IMR-90 (cell line): ENCODE results near the gene DLD. TPM values are rescaled to one million over a fixed set of nuclear protein-coding genes. Genes with fewer than 3 reads are reported as not detected.

Source experiments
- ATAC-seq: fragments of 200-7000 bp; cut with Tn5 transposase; 2 replicates; pipeline ENCODE4 v1.9.1; 2020; ENCODE audit warnings: low read depth, mild to moderate bottlenecking, moderate library complexity
- BruUV-seq: library from RNA; stranded (reverse); fragments of 400-500 nt; replicated peaks from 2 replicates; lab custom pipeline; 2021; lab: Mats Ljungman, UMichigan
- CTCF ChIA-PET: fragments of 300-600 bp; formaldehyde crosslinking; extraction: SDS; loops from one replicate; lab custom pipeline; 2021; ENCODE audit warnings: antibody characterized with exemption; lab: Yijun Ruan, JAX
- POLR2A ChIA-PET: fragments of 300-600 bp; sonication (Branson Sonifier 250); formaldehyde crosslinking; loops from one replicate; lab custom pipeline; 2022; ENCODE audit warnings: antibody characterized with exemption; ENCODE audit not compliant: unreplicated experiment; lab: Charles Lee
- DNase-seq: peaks from one replicate; pipeline ENCODE4 v3.0.0; 2013
- H2AFZ ChIP-seq: replicated peaks from 2 replicates; pipeline ENCODE3; 2013; ENCODE audit warnings: low read length, mild to moderate bottlenecking; ENCODE audit not compliant: poor library complexity
- H2AK5ac ChIP-seq: 2 replicates; pipeline ENCODE4 v1.6.1; 2013; ENCODE audit warnings: low read depth, low read length, inconsistent platforms
- H2AK9ac ChIP-seq: replicated peaks from 2 replicates; pipeline ENCODE3; 2013; ENCODE audit warnings: mild to moderate bottlenecking, low read depth, low read length, moderate library complexity; ENCODE audit not compliant: poor library complexity
- H2BK120ac ChIP-seq: 2 replicates; pipeline ENCODE4 v1.6.1; 2013; ENCODE audit warnings: low read depth, low read length, inconsistent platforms
- H2BK15ac ChIP-seq: 3 replicates; pipeline ENCODE4 v1.6.1; 2013; ENCODE audit warnings: low read depth, low read length, inconsistent platforms
- H2BK20ac ChIP-seq: 2 replicates; pipeline ENCODE4 v1.6.1; 2013; ENCODE audit warnings: low read depth, mild to moderate bottlenecking, inconsistent platforms, low read length, moderate library complexity
- H2BK5ac ChIP-seq: 2 replicates; pipeline ENCODE4 v1.6.1; 2013; ENCODE audit warnings: mild to moderate bottlenecking, low read depth, low read length, inconsistent platforms; ENCODE audit not compliant: poor library complexity, severe bottlenecking
- H3K14ac ChIP-seq: replicated peaks from 2 replicates; pipeline ENCODE4 v1.6.1; 2013; ENCODE audit warnings: low read depth, low read length, inconsistent platforms
- H3K18ac ChIP-seq: 2 replicates; pipeline ENCODE4 v1.6.1; 2013; ENCODE audit warnings: low read depth, low read length, control low read depth
- H3K23ac ChIP-seq: 2 replicates; pipeline ENCODE4 v1.6.1; 2013; ENCODE audit warnings: low read depth, low read length, inconsistent platforms
- H3K27ac ChIP-seq: 2 replicates; pipeline ENCODE4 v1.5.1; 2013; ENCODE audit warnings: mild to moderate bottlenecking, control low read depth, low read length; ENCODE audit not compliant: insufficient read depth
- H3K27me3 ChIP-seq: 2 replicates; pipeline ENCODE4 v1.6.1; 2013; ENCODE audit warnings: low read length; ENCODE audit not compliant: control insufficient read depth, insufficient read depth
- H3K36me3 ChIP-seq: 2 replicates; pipeline ENCODE4 v1.6.1; 2013; ENCODE audit warnings: low read length, mixed read lengths; ENCODE audit not compliant: control insufficient read depth, insufficient read depth
- H3K4ac ChIP-seq: 2 replicates; pipeline ENCODE4 v1.6.1; 2013; ENCODE audit warnings: low read depth, low read length, inconsistent platforms
- H3K4me1 ChIP-seq: 2 replicates; pipeline ENCODE4 v1.6.1; 2013; ENCODE audit warnings: low read length, mixed read lengths; ENCODE audit not compliant: control insufficient read depth, insufficient read depth
- H3K4me2 ChIP-seq: 2 replicates; pipeline ENCODE4 v1.6.1; 2013; ENCODE audit warnings: low read depth, mild to moderate bottlenecking, control low read depth, low read length, moderate library complexity
- H3K4me3 ChIP-seq: 2 replicates; pipeline ENCODE4 v1.5.1; 2013; ENCODE audit warnings: low read depth, mild to moderate bottlenecking, control low read depth, low read length, moderate library complexity; ENCODE audit not compliant: insufficient read depth
- H3K56ac ChIP-seq: 2 replicates; pipeline ENCODE4 v1.6.1; 2013; ENCODE audit warnings: low read length, inconsistent platforms; ENCODE audit not compliant: insufficient read depth; ENCODE audit errors: extremely low read depth
- H3K79me1 ChIP-seq, 2 experiments: 2 replicates each; pipeline ENCODE4 v1.6.1; 2013; ENCODE audit warnings: low read length in 2 of 2, inconsistent platforms in 1 of 2, low read depth in 1 of 2
- H3K9ac ChIP-seq: 2 replicates; pipeline ENCODE4 v1.6.1; 2013; ENCODE audit warnings: low read depth, low read length, control low read depth
- H3K9me1 ChIP-seq: 2 replicates; pipeline ENCODE4 v1.6.1; 2013; ENCODE audit warnings: low read length, inconsistent platforms; ENCODE audit not compliant: insufficient read depth
- H3K9me3 ChIP-seq: 2 replicates; pipeline ENCODE4 v1.6.1; 2013; ENCODE audit warnings: low read length; ENCODE audit not compliant: control insufficient read depth, insufficient read depth
- H4K20me1 ChIP-seq: 2 replicates; pipeline ENCODE4 v1.6.1; 2013; ENCODE audit warnings: low read length, inconsistent platforms; ENCODE audit not compliant: insufficient read depth
- H4K5ac ChIP-seq: 2 replicates; pipeline ENCODE4 v1.6.1; 2013; ENCODE audit warnings: mild to moderate bottlenecking, low read depth, low read length, control low read depth
- H4K8ac ChIP-seq, 2 experiments: 2 replicates each; pipeline ENCODE4 v1.6.1; 2013; ENCODE audit warnings: low read depth in 2 of 2, low read length in 2 of 2, control low read depth in 1 of 2, inconsistent platforms in 1 of 2
- H4K91ac ChIP-seq: 2 replicates; pipeline ENCODE4 v1.6.1; 2013; ENCODE audit warnings: low read depth, low read length, inconsistent platforms; ENCODE audit not compliant: insufficient read depth
- BHLHE40 ChIP-seq: fragments of 150-350 bp; IDR thresholded peaks from 2 replicates; pipeline ENCODE4 v1.6.1; 2016; ENCODE audit warnings: mild to moderate bottlenecking, low read depth, low read length
- CEBPB ChIP-seq: IDR thresholded peaks from 2 replicates; pipeline ENCODE4 v1.6.1; 2012; ENCODE audit warnings: low read depth, low read length, improper control_type of control experiment
- MXI1 ChIP-seq: IDR thresholded peaks from 2 replicates; pipeline ENCODE4 v1.6.1; 2012; ENCODE audit warnings: low read depth, mild to moderate bottlenecking, low read length, moderate library complexity, borderline replicate concordance
- NFE2L2 ChIP-seq: fragments of 150-350 bp; IDR thresholded peaks from 2 replicates; pipeline ENCODE4 v1.6.1; 2016; ENCODE audit warnings: low read depth, mild to moderate bottlenecking, low read length
- RAD21 ChIP-seq: IDR thresholded peaks from 2 replicates; pipeline ENCODE4 v1.6.1; 2012; ENCODE audit warnings: low read length, improper control_type of control experiment
- RCOR1 ChIP-seq: IDR thresholded peaks from 2 replicates; pipeline ENCODE4 v1.6.1; 2012; ENCODE audit warnings: mild to moderate bottlenecking, low read length, improper control_type of control experiment; ENCODE audit not compliant: insufficient replicate concordance
- SMC3 ChIP-seq: fragments of 150-350 bp; IDR thresholded peaks from 2 replicates; pipeline ENCODE4 v1.6.1; 2016; ENCODE audit warnings: low read depth, mild to moderate bottlenecking, antibody characterized with exemption, low read length, moderate library complexity
- WGBS, 2 experiments: methylation state at CpG; one replicate each; pipeline versions ENCODE4 v1.1.5 to v1.1.7; 2013; ENCODE audit warnings: missing lambda C conversion rate in 2 of 2; ENCODE audit not compliant: insufficient read length in 1 of 2; ENCODE audit errors: extremely low coverage in 2 of 2; 5-methylcytosine and 5-hydroxymethylcytosine counted together
- dilution Hi-C: fragments of 300-500 bp; cut with HindIII; formaldehyde crosslinking; loops from one replicate; pipeline ENCODE4 v1.14.3; 2018; ENCODE audit warnings: low sequenced_read_pairs; ENCODE audit not compliant: unreplicated experiment
- in situ Hi-C: fragments of 300-500 bp; cut with MboI; formaldehyde crosslinking; loops from 3 replicates; pipeline ENCODE4 v1.14.3; 2019; ENCODE audit warnings: low sequenced_read_pairs, inconsistent platforms, mixed read lengths
- intact Hi-C: fragments of 100-400 bp; cut with micrococcal nuclease; formaldehyde crosslinking; loops from 2 replicates; pipeline ENCODE4 v1.10.0; 2022
- polyA plus RNA-seq, 3 experiments: library from polyadenylated mRNA; depleted of rRNA; stranded (reverse); fragments of >200 nt; gene quantifications; 2 replicates each; pipeline ENCODE4 v1.2.3, GENCODE V29; 2012; ENCODE audit warnings: low replicate concordance in 1 of 3
- total RNA-seq: library from RNA; depleted of rRNA; stranded (reverse); fragments of >200 nt; gene quantifications from 2 replicates; pipeline ENCODE4 v1.2.3, GENCODE V29; 2012
- TF ChIP-seq, protein P1 (sequence below): fragments of 150-350 bp; IDR thresholded peaks from 2 replicates; pipeline ENCODE4 v1.6.1; 2016; ENCODE audit warnings: low read depth, mild to moderate bottlenecking, low read length, moderate library complexity, borderline replicate concordance
- TF ChIP-seq, protein P2 (sequence below): fragments of 150-350 bp; IDR thresholded peaks from 2 replicates; pipeline ENCODE4 v1.6.1; 2017; ENCODE audit warnings: mild to moderate bottlenecking, antibody characterized with exemption, low read length, low read depth
- TF ChIP-seq, protein P3 (sequence below): conservative IDR thresholded peaks from 2 replicates; pipeline ENCODE4 v1.5.1; 2012; ENCODE audit warnings: mild to moderate bottlenecking, low read depth, low read length, improper control_type of control experiment

DLD gene
- total and polyA plus RNA-seq, 2 of the 4 experiments (the other 2 are of a cell fraction) = 121 to 361 TPM

GRCh38 chr7:107962817-107963216, 71.8 kb downstream of the DLD start:
- Histone ChIP-seq H2AK9ac (no peak overlapping the region), H2AFZ (no peak overlapping the region), H3K36me3 (peaks cover 72% of the 10 kb centered on the region), H4K20me1 (peaks cover 31% of the 10 kb centered on the region), H3K27ac (no peak overlapping the region), H4K91ac (no peak overlapping the region), H3K79me1 (peaks cover 0 to 48% of the 10 kb centered on the region in 2 experiments; a peak in 2 of 4 replicates), H2BK120ac (no peak overlapping the region), H3K14ac (no peak overlapping the region), H3K18ac (no peak overlapping the region), H3K4ac (no peak overlapping the region), H3K56ac (no peak overlapping the region), H3K9ac (no peak overlapping the region), H3K4me3 (no peak overlapping the region), H3K4me2 (no peak overlapping the region), H3K9me1 (peaks cover 30% of the 10 kb centered on the region), H2BK15ac (no peak overlapping the region), H3K9me3 (no peaks in the 10 kb centered on the region), H2AK5ac (no peak overlapping the region), H2BK5ac (no peak overlapping the region), H4K5ac (no peak overlapping the region), H3K4me1 (peaks cover 7% of the 10 kb centered on the region), H2BK20ac (no peak overlapping the region), H3K27me3 (no peaks in the 10 kb centered on the region), H3K23ac (no peak overlapping the region), H4K8ac (no peak overlapping the region)
- WGBS, 2 experiments = no CpG with 5 or more reads among the region's 9 CpGs
- dilution Hi-C loops (no loop called here), intact Hi-C loops (no loop called here), in situ Hi-C loops (no loop called here)
- ChIA-PET POLR2A (no interaction called here), CTCF (no interaction called here)
- DNase-seq = no peak
- no TSS peak for BruUV-seq
- ATAC-seq = no peak
- TF ChIP-seq MXI1 = no peak
- no peak for TF ChIP-seq RCOR1
- TF ChIP-seq RAD21 = no peak
- no peak for TF ChIP-seq BHLHE40
- no peak for TF ChIP-seq NFE2L2
- TF ChIP-seq, protein P1, sequence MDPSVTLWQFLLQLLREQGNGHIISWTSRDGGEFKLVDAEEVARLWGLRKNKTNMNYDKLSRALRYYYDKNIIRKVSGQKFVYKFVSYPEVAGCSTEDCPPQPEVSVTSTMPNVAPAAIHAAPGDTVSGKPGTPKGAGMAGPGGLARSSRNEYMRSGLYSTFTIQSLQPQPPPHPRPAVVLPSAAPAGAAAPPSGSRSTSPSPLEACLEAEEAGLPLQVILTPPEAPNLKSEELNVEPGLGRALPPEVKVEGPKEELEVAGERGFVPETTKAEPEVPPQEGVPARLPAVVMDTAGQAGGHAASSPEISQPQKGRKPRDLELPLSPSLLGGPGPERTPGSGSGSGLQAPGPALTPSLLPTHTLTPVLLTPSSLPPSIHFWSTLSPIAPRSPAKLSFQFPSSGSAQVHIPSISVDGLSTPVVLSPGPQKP = no peak
- no peak for TF ChIP-seq CEBPB
- TF ChIP-seq, protein P2, sequence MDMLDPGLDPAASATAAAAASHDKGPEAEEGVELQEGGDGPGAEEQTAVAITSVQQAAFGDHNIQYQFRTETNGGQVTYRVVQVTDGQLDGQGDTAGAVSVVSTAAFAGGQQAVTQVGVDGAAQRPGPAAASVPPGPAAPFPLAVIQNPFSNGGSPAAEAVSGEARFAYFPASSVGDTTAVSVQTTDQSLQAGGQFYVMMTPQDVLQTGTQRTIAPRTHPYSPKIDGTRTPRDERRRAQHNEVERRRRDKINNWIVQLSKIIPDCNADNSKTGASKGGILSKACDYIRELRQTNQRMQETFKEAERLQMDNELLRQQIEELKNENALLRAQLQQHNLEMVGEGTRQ = no peak
- TF ChIP-seq, protein P3, sequence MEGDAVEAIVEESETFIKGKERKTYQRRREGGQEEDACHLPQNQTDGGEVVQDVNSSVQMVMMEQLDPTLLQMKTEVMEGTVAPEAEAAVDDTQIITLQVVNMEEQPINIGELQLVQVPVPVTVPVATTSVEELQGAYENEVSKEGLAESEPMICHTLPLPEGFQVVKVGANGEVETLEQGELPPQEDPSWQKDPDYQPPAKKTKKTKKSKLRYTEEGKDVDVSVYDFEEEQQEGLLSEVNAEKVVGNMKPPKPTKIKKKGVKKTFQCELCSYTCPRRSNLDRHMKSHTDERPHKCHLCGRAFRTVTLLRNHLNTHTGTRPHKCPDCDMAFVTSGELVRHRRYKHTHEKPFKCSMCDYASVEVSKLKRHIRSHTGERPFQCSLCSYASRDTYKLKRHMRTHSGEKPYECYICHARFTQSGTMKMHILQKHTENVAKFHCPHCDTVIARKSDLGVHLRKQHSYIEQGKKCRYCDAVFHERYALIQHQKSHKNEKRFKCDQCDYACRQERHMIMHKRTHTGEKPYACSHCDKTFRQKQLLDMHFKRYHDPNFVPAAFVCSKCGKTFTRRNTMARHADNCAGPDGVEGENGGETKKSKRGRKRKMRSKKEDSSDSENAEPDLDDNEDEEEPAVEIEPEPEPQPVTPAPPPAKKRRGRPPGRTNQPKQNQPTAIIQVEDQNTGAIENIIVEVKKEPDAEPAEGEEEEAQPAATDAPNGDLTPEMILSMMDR = no peak
- TF ChIP-seq SMC3 = no peak
